ENCODE data around the gene IRF3. TPM values are rescaled to one million over a fixed set of nuclear protein-coding genes. Genes with fewer than 3 reads are reported as not detected.

IRF3 gene
- total and polyA plus RNA-seq, 2 donors (not counting 1 experiment from before 2014, with no cell fraction given), result 22.0 to 55.2 TPM

DNA sequence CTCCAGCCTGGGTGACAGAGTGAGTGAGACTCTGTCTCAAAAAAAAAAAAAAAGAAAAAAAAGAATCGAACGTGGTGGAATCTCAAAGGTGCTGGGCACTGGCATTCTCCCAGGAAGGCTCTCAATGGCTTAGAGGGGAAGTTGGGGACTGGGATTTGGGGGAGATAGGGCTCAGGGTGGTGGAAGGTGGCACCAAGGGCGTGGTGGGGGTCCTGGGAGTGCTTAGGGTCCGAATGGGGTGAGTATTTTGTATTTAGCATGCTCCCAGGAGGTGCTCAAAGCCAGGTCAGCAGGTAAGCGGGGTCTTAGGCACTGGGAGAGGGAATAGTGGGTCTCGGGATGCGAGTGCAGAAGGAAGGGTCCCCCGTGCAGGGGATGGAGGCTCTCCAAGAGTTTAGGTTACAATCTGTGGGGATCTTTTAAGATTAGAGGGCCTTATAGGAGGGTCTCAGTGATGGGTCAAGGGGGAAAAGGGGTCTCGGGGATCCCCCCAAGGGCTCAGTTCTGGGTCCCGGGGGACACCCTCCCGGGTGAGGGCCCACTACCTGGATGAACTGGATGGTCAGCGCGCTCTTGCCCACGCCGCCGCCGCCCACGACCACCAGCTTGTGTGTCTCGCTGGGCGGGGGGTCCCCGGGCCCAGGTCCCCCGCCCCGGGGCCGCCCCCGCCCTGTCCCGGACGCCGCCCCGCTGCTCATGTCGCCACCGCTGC lies 26.1 kb downstream of the IRF3 start:
- TF ChIP-seq CTCF (conservative IDR thresholded peaks at IDR 0.05 in 1 of 2, IDR thresholded peaks at IDR 0.05 in 1 of 2; ENCODE audit: low read depth in 1 of 2, low read length in 2 of 2), result no peak
- no peak for TF ChIP-seq EZH2 (IDR thresholded peaks at IDR 0.05; ENCODE audit: low read length, missing control alignments)
- H3K27me3 ChIP-seq (ENCODE audit: control insufficient read depth, insufficient read depth, low read length), result no peaks in the 10 kb centered on the region
- no peaks in the 10 kb centered on the region for H4K20me1 ChIP-seq (ENCODE audit: control insufficient read depth, extremely low read depth, insufficient read depth, low read length)
- no peaks in the 10 kb centered on the region for H3K9me3 ChIP-seq (ENCODE audit: control insufficient read depth, insufficient read depth, low read depth, low read length)
- H3K79me2 ChIP-seq (ENCODE audit: control insufficient read depth, insufficient read depth, low read length), result peaks cover 26% of the 10 kb centered on the region
- DNase-seq (ENCODE audit: low read depth in 2 of 2), result no peak
- peak overlapping the region; percentile 97 for H3K27ac ChIP-seq (ENCODE audit: insufficient read depth, low read length)
- H2AFZ ChIP-seq (ENCODE audit: low read length), result no peak overlapping the region
- H3K36me3 ChIP-seq (ENCODE audit: control insufficient read depth, insufficient read depth, low read length), result peaks cover 2% of the 10 kb centered on the region
- peaks cover 7% of the 10 kb centered on the region for H3K4me1 ChIP-seq (ENCODE audit: control insufficient read depth, extremely low read depth, insufficient read depth, low read length)
- peak overlapping the region; percentile 60 to 90 (median 73) for H3K4me3 ChIP-seq (replicated peaks in 1 of 4; ENCODE audit: control extremely low read depth in 1 of 4, insufficient read depth in 1 of 4, low read depth in 3 of 4, low read length in 4 of 4)
- peak overlapping the region; percentile 90 for H3K4me2 ChIP-seq (ENCODE audit: extremely low read depth, insufficient read depth, low read length)
- H3K9ac ChIP-seq (ENCODE audit: insufficient read depth, low read length), result peak overlapping the region; percentile 75

DNA sequence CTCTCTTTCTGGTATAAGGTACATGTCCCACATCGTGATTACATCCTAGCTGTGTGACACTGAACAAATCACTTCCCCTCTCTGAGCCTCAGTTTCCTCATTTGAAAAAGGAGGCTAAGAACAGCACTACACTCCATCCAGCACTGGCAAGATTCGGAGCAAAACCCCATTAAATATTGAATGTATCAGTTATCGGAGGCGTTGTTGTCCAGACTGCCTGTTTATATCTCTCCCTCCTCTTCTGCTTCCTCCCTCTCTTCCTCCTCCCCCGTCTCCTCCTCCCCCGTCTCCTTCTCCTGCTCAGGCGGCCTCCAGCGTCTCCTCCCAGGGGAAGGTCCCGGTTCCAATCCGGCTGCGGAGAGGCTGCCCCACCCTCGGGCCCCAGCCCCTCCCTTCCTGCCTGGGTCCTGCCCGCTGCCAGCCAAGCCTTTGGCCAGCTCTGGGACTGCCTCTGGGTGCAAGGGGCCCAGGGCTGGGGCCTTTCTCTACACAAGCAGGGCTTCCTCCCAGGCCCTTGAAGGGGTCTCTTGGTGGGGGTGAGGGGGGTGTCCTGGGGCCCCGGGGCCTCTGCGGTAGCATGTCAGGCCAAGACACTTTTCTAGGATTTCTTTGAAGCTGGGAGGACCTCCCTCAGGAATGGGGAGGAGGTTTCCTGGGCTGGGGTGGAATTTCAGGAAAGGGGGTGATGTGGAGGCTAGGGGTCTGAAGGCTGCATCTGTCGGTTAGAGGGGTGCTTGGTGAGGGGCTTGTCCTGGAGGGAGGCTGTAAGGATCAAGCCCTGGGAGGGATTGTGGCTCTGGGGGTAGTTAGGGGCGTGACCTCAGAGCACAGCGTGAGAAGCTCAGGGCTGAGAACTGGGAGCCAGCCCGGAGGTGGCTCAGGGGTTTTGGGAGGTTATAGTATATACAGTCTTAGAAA lies 27.6 kb downstream of the IRF3 start:
- TF ChIP-seq EZH2 (IDR thresholded peaks at IDR 0.05; ENCODE audit: low read length, missing control alignments) (no peak), CTCF (conservative IDR thresholded peaks at IDR 0.05 in 1 of 2, IDR thresholded peaks at IDR 0.05 in 1 of 2; ENCODE audit: low read depth in 1 of 2, low read length in 2 of 2) (no peak)
- Histone ChIP-seq H3K4me1 (ENCODE audit: control insufficient read depth, extremely low read depth, insufficient read depth, low read length) (peaks cover 4% of the 10 kb centered on the region), H3K9me3 (ENCODE audit: control insufficient read depth, insufficient read depth, low read depth, low read length) (no peaks in the 10 kb centered on the region), H3K79me2 (ENCODE audit: control insufficient read depth, insufficient read depth, low read length) (peaks cover 11% of the 10 kb centered on the region), H3K4me2 (ENCODE audit: extremely low read depth, insufficient read depth, low read length) (peak overlapping the region; percentile 95), H3K36me3 (ENCODE audit: control insufficient read depth, insufficient read depth, low read length) (peaks cover 2% of the 10 kb centered on the region), H3K9ac (ENCODE audit: insufficient read depth, low read length) (peak overlapping the region; percentile 25), H2AFZ (ENCODE audit: low read length) (no peak overlapping the region), H3K27ac (ENCODE audit: insufficient read depth, low read length) (peak overlapping the region; percentile 75), H3K27me3 (ENCODE audit: control insufficient read depth, insufficient read depth, low read length) (no peaks in the 10 kb centered on the region), H3K4me3 (replicated peaks in 1 of 4; ENCODE audit: control extremely low read depth in 1 of 4, insufficient read depth in 1 of 4, low read depth in 3 of 4, low read length in 4 of 4) (peak overlapping the region; percentile 41 to 90 (median 73)), H4K20me1 (ENCODE audit: control insufficient read depth, extremely low read depth, insufficient read depth, low read length) (no peaks in the 10 kb centered on the region)
- peak; percentile 75 for DNase-seq (ENCODE audit: low read depth in 2 of 2)

GRCh38 chr19:49636233-49636932 lies 29.3 kb downstream of the IRF3 start:
- peaks cover 4% of the 10 kb centered on the region for H3K4me1 ChIP-seq (ENCODE audit: control insufficient read depth, extremely low read depth, insufficient read depth, low read length)
- H4K20me1 ChIP-seq (ENCODE audit: control insufficient read depth, extremely low read depth, insufficient read depth, low read length), result no peaks in the 10 kb centered on the region
- no peak overlapping the region for H3K9ac ChIP-seq (ENCODE audit: insufficient read depth, low read length)
- H2AFZ ChIP-seq (ENCODE audit: low read length), result no peak overlapping the region
- no peak overlapping the region for H3K4me3 ChIP-seq (replicated peaks in 1 of 4; ENCODE audit: control extremely low read depth in 1 of 4, insufficient read depth in 1 of 4, low read depth in 3 of 4, low read length in 4 of 4)
- H3K27me3 ChIP-seq (ENCODE audit: control insufficient read depth, insufficient read depth, low read length), result no peaks in the 10 kb centered on the region
- H3K79me2 ChIP-seq (ENCODE audit: control insufficient read depth, insufficient read depth, low read length), result peaks cover 2% of the 10 kb centered on the region
- no peak overlapping the region for H3K27ac ChIP-seq (ENCODE audit: insufficient read depth, low read length)
- TF ChIP-seq CTCF (conservative IDR thresholded peaks at IDR 0.05 in 1 of 2, IDR thresholded peaks at IDR 0.05 in 1 of 2; ENCODE audit: low read depth in 1 of 2, low read length in 2 of 2) (no peak), EZH2 (IDR thresholded peaks at IDR 0.05; ENCODE audit: low read length, missing control alignments) (no peak)
- no peaks in the 10 kb centered on the region for H3K9me3 ChIP-seq (ENCODE audit: control insufficient read depth, insufficient read depth, low read depth, low read length)
- no peak for DNase-seq (ENCODE audit: low read depth in 2 of 2)
- H3K36me3 ChIP-seq (ENCODE audit: control insufficient read depth, insufficient read depth, low read length), result peaks cover 2% of the 10 kb centered on the region
- no peak overlapping the region for H3K4me2 ChIP-seq (ENCODE audit: extremely low read depth, insufficient read depth, low read length)
